GM18909 (cell line): ENCODE results near the gene MKI67.

Source experiments
- ATAC-seq: cut with Tn5 transposase; IDR thresholded peaks from one replicate; pipeline ENCODE4 v1.9.1; 2021; ENCODE audit warnings: mild to moderate bottlenecking; ENCODE audit not compliant: unreplicated experiment, poor library complexity

The MKI67 gene

DNA sequence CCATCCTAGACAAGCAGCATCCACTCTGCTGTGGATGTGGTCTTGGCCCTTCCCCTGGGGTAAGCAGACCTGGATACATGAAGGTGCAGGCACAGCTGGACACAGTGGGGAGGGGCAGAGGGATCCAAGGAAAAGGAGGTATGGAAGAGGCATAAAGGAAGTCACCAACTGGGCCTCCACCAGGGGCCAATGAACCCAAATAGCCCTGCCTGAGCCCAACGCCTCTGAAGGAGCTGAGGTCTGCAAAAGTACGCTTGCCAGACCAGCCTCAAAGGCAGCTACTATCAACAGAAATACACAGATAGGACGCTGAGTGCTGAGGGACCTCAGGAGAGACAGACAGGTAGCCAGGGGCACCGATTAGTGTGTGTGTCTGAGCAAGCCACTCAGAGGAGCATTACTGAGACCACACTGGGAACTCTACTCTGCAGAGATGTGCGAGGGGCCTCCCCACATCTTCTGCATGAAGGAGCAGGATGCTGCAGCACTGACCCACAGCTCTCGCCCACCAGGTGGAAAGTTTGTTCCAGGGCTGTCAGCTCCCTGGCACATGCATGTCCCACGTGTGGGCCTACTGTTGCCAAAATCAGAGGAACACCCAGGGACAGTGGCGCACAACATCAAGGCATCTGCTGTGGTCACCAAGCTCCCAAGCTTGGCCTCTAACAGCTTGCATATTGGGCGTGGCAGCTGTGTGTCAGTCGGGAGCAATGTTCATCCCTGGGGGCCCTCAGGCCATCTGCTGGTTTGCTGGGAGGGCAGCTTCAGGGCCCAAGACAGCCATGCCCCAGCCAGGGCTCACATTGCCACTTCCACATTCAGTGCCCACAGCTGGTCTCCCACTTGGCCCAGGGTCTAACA, 40.0 kb downstream of the MKI67 start:
- ATAC-seq: no peak

DNA sequence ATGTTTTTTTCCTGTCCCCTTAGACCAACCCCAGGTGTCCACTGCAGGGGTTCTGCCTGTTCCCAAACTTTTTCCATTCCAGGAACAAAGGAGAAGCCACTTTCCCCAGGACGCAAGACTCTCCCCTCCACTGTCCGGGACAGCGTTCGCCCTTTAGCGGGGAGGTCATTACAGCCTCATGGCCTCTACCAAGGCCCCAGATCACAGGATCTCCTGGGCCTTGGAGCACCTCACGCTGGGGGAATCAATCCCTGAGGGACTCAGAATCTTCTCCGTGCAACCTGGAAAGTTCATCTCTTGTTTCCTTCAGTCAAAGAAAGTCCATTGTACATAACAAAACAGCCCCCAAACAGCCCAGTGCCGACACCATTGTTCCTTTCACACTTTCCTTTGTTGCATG, 41.2 kb downstream of the MKI67 start:
- no peak for ATAC-seq

DNA sequence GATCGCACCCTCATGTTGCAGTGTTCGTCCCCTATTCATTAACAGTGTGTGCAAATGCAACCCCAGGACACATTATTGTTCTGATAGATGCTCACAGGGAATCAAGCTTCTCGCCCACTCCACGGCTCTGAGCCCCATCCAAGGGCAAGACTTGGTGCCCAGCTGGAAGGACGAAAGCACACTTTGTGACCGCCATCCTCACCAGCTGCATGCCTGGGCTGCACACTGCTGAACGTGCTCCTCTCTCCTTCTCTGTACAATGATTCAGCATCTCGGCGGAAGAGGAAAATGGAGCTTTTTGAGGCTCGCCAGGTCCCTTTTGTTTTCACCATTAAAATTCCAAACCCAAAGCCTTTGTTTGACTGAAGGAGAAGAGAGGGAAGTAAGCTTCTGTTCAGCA, 41.9 kb downstream of the MKI67 start:
- ATAC-seq: no peak

DNA sequence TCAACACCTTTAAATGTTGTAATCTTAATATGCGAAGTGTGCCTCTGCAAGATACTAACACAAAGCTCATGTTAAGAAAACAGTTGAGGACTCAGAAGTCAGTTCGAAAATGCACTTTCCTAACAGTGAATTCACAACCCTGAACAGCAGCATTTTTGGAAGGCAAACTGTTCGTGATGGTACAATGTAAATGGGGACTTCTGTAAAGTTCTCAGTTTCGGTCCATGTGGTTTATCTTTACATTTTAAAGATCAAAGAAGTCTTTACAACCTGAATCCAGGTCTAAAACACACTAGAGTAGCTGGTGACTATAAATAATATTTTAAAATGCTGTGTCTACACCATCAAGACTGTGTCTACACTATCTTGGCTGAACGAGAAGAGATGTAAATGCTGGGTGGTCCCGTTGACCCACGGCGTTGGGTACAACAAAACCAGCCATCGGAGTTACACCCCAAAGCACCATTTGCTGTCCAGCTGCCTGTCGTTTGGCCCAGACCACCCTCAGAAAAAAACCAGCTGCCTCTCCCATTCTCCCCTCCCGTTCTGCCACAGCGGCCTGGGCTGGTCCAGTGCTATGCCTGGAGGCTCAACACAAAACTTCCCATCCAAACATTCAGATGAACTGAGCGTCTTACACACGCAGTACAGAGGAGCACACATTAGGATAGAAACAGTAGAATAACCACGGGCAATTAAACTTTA, 42.9 kb downstream of the MKI67 start:
- ATAC-seq: no peak

DNA sequence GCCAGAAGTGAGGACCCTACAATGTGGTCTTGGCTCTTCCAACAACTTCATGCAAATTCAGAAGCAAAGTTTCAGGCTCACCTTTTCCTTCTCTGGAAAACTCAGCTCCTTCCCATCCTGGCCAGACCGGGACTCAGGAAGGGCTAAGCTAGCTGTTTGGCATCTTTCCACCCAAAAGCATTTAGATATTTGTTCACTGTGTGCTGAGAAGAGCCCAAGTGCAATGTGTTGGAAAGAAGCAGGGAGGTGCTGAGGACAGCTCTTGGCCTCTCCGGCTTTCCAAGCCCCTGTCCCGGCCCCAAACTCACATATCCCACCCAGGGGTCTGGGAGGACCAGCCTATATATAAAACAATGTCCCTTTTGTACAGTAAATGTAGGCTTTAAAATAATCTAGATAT, 44.5 kb downstream of the MKI67 start:
- no peak for ATAC-seq

DNA sequence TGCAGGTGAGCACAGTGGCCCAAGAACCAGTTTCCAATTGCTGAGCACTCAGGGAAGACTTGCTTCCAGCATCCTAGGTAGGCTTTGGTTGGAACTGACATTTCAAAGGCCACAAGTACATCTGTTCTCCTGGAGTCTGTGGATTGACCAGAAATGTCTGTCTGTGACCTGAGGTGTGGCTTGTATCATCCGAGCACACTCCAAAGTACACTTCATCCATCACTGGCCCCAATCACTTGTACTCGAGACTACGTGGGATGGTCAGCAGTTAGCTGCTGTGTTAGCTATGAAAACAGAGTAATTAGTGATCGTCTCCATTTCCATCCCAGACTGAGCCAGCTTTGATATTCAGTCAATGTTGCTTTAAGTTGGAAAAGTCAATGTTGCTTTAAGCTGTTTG, 45.0 kb downstream of the MKI67 start:
- ATAC-seq: no peak

DNA sequence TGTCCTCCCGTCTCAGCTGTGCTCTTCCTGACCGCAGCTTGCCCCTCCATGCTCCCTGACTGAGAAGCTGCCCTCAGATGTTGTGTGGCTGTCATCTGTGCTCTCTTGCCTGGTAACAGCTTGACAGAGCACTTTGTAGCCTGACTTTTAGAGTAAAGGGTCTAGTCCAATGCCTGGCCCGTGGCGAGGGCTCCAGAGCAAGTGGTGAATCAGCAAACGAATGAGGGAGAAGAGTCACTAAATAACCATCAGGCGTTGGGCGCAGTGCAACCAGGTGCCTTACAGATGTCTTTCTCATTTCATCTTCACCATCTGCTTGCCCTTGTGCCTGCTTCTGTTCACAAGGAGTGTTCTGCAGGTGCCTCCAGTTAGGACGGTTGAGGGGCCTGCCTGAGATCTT, 45.6 kb downstream of the MKI67 start:
- no peak for ATAC-seq

DNA sequence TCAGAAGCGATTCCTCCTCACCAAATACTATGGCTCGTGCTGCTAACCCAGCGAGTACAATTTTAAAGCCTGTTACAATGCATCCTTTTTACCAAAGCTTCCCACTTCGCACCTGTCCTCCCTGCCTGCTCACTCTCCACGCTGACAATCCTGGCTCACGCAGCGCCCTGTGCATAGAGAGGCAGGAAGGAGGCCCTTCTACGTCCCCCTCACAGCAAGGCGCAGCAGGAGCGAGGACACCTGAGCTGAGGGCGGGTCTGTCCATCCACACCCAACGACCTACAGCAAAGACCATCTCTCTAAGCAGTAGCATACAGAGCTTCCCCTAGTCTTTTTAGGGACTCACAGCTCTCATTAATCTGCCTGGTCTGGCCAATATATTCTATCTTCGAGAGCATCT, 46.0 kb downstream of the MKI67 start:
- ATAC-seq: no peak

DNA sequence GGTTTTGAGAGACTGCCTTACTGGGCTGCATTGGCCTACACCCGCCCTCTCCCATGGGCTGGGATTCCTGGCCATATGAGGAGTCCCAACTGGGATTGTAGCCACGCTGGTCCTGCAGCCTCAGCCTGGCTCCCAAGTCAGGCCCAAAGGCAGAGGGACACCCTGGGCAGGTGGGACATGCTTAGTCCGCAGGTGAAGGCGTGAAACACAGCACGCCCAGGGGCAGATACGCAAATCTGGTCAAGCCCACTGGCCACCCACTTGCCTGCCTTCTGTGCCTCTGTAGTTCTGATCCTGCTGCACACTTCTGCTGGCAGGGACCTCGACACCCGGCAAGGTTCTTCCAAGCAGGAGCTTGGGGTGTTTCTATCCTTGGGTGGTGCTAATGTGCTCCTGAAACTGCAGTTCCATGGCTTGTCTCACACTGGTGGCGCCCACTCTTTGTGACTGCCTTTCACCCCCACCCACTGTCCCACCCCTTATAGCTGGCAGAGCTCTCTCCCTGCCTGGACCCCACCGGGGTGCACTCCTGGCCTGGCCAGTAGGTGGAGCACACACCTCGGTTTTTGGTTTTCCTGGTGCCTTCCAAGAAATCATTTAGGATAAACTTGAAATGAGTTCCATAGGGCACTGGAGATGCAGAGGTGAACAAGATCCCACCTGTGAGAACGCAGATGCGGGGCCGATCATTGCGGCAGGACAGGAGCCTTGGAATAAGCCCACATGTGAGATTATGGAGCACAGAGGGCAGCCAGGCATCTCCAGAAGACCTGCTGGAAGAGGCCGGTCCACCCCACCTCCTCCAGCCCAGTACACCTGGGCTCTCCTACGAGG, 47.9 kb downstream of the MKI67 start:
- ATAC-seq: peak; percentile 62

DNA sequence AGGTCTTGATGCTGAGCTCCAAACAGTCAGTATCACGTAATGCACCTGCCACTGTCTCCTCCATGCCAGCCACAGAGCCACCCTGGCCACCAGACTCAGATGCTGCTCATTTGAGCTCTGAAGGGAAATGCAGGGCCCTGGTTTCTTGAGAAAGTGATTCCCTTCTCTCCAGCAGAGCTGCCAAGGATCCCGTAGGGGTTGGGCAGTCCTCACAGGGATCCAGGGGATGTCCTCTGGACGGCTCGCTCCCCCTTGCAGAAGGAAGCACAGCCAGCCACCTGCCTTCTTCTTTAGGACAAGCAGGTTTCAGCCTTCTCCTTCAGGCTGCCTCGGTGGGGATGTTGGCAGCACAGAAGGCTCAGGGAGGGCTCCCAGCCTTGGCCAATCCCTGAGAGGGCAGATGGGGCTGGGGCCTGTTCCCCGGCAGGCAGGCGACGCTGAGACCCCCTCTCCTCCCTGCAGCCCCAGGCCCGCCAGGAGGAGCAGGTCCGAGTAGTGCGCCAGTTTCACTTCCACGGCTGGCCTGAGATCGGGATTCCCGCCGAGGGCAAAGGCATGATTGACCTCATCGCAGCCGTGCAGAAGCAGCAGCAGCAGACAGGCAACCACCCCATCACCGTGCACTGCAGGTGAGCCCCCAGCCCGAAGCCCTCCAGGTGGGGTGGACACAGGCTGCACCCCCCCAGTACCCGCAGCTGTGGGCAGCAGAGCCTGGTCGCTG, 48.9 kb downstream of the MKI67 start:
- no peak for ATAC-seq

DNA sequence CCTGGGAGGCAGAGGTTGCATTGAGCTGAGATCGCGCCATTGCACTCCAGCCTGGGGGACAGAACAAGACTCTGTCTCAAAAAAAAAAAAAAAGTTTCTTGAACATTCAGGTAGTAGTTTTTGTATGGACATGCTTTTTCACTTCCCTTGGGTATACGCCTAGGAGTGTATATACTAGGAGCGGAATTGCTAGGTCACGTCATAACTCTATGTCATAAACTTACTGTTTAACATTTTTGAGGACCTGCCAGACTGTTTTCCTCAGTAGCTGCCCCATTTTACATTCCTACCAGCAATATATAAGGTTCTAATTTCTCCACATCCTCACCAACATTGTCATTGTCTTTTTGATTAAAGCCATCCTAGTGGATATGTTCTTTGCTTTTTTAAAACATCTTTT, 51.6 kb downstream of the MKI67 start:
- ATAC-seq: no peak

DNA sequence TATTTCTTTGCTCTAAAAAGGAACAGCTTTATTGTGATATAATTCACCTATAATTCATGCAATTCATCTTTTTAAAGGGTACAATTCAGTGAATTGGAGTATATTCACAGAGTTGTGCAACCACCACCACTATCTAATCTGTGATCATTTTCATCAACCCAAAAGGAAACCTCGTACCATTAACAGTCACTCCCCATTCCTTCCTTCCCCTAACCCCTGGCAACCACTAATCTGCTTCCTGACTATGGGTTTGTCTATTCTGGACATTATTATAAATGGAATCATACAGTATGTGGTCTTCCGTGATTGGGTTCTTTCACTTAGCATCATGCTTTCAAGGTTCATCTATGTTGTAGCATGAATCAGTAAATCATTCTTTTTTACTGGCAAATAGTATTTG, 52.3 kb downstream of the MKI67 start:
- no peak for ATAC-seq

DNA sequence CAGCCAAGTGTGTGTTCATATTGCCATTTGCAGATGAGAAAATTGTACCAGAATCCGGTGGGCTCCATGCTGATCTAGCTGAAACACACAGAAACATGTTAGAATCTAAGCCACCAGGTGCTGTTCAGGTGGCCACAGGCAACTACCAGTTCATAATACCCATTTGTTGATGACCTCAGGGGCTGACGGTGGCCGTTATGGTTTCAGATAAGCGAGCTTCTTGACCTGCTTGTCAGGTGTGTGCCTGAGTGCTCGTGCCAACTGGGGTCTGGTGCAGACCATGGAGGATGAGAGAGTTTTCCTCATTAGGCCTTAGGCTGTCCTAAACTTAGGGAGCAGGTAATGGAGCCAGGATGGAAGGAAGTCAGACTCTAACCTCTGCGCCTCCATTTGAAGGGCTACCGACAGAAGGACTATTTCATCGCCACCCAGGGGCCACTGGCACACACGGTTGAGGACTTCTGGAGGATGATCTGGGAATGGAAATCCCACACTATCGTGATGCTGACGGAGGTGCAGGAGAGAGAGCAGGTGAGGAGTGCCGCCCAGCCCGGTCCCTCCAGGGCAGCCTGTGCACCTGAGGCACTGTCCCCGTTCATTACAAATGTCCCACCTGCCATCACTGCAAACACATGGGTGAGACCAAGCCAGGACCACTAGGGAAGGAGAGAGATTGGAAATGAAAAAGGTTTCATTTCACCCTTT, 53.1 kb downstream of the MKI67 start:
- ATAC-seq: no peak

DNA sequence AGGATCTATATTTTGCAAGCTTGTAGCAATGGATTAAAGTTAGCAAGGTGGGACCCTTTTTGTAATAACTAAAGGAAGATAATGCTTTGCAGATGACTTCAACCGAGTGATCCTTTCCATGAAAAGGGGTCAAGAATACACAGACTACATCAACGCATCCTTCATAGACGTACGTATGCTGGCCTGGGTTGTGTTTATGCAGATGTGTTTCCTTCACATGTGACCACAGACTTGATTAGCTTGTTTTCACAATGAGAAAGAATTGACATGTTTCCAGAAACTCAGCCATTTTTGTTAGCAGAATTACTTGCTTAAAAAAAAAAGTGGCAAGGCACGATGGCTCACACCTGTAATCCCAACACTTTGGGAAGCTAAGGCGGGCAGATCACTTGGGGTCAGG, 54.2 kb downstream of the MKI67 start:
- ATAC-seq: no peak

DNA sequence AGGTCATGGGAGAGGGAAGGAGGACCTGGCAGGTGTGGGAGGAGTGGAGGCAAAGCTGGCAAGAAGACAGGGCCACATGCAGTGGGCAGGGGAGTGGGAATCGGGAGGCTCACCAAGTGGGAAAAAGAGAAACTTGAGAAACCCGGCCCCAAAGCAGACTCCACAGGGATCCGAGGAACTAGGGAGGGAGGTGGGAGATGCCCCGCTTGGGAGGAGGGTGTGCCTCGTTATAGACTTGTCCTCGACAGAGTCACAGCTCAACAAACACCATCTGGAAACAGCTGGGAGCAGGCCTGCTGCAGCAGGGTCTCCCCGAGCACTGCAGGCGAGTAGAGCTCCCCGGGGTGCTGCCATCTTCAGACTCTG, 54.8 kb downstream of the MKI67 start:
- ATAC-seq: no peak

DNA sequence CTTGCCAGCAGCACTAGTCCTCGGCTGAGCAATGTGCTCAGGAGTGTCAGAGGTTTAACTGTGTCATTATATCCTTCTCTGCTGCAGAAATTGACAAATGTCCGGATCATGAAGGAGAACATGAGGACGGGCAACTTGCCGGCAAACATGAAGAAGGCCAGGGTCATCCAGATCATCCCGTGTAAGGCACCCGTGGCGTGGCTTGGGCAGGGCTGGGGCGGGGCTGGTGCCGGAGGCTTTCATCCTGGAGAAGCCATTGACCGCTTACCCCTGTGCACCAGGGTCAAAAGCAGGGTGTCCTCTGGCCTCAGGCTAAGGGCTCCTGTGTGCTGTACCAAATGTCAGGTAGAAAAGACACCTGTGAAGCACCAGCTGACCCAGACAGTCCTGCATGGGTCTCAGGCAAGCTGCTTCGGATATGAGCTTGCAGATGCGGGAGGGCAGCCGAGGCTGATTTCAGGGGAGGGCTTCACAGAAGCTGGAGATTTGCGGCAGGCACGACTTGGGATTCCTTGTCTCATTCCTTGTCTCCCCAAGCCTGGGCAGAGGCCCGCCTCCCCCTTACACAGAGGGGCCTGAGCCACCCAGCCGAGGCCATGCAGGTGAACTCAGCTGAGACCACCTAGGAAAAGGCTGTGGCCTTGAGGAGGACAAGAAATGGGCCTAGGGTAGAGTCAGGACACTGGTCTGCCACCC, 55.4 kb downstream of the MKI67 start:
- ATAC-seq: no peak

DNA sequence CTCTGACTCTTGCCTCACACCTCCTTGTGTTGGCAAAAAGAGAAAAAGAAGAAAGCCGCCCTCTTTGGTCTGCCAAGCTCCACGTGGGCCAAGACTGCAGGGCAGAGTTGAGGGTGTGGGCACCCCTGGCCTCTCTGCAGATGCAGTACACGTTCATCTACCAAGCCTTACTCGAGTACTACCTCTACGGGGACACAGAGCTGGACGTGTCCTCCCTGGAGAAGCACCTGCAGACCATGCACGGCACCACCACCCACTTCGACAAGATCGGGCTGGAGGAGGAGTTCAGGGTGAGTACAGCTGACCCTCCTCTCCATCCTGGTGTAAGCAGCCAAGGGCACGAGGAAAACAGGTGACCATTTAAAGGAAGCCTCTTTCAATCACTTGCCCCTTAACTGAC, 56.1 kb downstream of the MKI67 start:
- no peak for ATAC-seq

DNA sequence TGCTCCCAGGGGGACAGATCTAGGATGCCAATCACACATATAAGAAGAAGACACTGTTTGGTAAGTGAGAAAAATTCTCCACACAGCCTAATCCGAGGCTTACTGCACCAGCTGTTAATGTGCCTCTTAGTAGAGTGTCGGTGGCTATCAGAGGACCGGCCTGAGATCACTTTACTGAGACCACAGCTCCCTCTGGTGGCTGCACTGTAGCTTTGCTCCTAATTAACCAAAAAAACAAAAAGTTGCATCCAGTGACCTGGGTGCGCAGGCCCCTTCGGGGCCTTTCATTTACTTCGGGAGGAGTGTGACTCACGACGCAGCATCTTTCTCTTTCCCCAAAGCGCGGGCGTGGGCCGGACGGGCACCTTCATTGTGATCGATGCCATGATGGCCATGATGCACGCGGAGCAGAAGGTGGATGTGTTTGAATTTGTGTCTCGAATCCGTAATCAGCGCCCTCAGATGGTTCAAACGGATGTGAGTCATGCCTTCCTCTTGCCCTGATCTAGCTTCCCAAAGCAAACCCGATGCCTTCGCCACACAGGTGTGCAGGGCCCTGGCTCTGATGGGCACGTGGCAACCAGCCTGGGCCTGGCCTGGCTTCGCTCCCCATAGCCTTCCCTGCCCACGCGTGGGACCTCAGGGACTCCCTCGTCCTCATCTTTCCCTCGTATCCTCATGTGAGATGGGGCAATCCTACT, 56.7 kb downstream of the MKI67 start:
- peak; percentile 44 for ATAC-seq
